NCI-H345 treated with DMSO at 0.1 percent for 48 hours (cell line): ENCODE data around the gene SLC15A4.
"Not testable (repeated sequence)": the region's sequence is repeated elsewhere in the genome, so short reads cannot be mapped to it uniquely, and the experiment has no call there.

Source experiments
- DNase-seq: peaks from one replicate; lab custom pipeline; 2025; ENCODE audit not compliant: unreplicated experiment; lab: John Stamatoyannopoulos, UW

The SLC15A4 gene

DNA sequence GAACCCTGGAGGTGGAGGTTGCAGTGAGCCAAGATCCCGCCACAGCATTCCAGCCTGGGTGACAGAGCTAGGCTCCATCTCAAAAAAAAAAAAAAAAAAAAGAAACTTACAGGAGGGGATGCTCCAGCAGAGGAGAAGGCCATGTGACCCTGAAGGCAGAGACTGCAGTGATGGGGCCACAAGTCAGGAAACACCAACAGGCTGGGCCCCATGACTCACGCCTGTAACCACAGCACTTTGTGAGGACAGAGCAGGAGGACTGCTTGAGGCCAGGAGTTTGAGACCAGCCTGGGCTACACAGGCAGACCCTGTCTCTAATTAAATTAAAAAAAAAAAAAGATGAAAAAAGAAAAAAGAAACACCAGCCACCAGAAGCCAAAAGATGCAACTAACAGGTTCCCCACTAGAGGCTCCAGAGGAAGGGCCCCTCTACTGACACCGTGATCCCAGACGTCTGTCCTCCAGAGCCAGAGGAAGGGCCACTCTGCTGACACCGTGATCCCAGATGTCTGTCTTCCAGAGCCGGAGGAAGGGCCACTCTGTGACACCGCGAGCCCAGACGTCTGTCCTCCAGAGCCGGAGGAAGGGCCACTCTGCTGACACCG lies 20.4 kb upstream of the SLC15A4 start:
- no peak for DNase-seq

DNA sequence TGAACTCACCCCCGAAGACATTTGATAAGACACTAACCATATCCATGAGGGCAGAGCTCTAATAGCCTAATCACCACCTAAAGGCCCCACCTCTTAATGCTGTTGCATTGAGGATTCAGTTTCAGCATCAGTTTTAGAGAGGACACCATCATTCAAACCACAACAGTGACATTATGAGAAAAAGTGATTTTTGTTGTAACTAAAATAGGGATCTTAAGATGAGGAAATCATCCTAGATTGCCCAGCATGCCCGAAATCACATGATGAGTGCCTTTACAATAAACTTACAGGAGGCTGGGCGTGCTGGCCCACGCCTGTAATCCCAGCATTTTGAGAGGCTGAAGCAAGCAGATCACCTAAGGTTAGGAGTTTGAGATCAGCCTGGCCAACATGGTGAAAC lies 19.8 kb upstream of the SLC15A4 start:
- DNase-seq = no peak

DNA sequence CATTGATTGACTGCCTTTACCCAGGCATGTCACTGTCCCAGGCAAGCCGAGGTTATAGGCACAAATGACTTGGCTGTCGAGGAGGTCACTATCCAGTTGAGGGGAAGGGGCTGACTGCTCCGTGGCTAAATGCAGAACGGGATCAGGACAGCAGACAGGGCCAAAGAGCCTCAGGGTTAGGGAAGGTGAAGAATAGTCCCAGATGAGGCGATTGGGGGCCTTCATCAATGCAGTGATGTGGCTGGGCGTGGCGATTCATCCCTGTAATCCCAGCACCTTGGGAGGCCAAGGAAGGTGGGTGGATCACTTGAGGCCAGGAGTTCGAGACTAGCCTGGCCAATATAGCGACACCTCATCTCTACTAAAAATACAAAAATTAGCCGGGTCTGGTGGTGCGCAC lies 18.8 kb upstream of the SLC15A4 start:
- no peak for DNase-seq

DNA sequence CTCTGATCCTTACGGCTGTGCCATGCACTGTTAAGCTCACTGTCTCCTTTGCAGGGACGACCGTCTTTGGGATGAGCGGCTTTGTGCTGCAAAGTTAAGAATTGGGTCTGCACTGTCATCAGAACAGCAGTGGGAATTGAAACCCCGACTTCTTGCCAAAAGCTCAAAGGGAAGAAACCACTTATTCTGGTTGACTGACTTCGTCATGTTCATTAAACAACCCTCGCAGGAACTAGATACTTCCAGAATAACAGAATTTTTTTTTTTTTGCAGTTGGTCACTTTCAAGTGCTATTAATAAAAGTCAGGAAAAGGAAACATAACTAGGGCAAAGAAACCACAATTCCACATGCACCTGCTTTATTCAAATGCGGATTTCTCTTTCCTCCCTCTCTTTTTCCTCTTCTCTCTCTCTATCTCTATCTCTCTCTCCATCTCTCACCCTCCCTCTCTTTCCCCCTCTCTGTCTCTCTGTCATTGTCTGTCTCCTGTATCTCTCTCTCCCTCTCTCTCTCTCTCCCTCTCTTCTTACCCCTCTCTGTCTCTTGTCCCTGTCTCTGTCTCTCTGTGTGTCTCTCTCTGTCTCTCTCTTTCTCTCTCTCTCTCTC lies 17.2 kb upstream of the SLC15A4 start:
- no peak for DNase-seq

DNA sequence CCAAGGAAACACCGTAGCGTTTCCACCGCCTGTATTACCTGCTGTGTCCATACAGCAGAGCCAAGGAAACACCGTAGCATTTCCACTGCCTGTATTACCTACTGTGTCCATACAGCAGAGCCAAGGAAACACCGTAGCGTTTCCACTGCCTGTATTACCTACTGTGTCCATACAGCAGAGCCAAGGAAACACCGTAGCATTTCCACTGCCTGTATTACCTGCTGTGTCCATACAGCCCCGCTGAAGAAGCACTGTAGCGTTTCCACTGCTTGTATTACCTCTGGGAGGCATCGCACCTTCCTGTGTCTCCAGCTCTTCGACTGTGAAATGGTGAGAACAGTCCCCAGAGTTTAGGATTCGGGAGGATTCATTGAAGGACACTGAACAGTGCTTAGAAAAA lies 16.1 kb upstream of the SLC15A4 start:
- not testable (repeated sequence) for DNase-seq

DNA sequence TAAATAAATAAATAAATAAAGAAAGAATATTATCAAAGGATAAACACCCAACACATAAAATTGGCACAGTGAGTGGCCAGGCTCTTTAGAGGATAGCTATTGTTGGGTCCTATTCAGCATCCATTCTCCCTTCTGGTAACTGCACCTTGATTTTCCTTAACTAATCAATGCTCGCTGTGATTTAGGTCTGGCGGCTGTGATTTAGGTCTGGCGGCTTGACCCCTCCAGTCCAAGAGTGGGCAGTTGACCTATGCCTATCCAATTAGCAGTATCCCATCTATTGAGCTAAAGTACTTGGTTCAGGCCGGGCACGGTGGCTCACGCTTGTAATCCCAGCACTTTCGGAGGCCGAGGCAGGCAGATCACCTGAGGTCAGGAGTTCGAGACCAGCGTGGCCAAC lies 9.7 kb upstream of the SLC15A4 start:
- no peak for DNase-seq

DNA sequence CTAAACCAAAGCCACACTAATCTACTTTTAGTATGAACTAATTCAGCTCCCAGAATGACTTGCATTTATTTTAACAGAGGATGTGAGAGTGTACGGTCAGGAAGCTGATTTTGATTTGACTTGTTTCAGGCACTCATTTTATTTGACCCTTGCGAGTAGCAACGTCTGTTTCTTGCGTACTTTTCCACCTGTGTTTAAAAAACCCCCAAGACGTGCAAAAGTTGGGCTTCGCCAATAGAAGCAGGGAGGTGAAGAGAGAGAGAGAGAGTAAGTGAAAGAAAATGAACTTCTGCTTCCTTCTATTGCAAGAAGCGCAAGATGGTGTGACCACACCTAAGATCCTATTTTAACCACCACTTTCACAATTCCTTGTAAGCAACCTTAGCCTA lies 6.7 kb upstream of the SLC15A4 start:
- no peak for DNase-seq

DNA sequence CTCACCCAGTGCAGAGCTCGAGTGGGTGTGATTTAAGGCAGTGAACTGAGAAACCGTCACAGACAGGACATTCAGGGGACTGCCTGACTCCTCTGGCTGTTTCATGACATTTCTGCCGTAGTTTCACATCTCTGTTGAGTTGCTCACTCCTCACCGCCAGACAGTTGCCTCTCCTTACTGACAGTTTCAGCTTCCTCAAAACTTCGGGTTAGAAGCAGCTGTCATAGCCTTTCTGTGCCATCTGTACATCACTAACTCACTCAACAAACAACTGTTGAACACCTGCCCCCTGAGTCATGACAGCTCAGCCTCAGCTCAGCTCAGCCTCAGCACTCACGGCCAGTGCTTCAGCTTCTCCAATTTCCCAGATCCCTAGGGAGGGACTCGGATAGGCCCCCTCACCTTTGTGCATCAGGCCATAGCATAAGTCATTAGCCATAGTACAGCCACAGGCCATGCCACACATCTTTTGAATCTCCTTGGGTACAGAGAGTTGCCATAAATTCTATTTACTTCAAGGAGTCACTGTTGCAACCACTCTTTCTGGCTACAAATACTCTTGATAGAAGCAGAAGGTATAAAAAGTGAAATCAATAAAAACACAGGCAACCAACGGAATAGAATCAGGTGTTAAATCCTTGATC lies 6.2 kb upstream of the SLC15A4 start:
- no peak for DNase-seq

DNA sequence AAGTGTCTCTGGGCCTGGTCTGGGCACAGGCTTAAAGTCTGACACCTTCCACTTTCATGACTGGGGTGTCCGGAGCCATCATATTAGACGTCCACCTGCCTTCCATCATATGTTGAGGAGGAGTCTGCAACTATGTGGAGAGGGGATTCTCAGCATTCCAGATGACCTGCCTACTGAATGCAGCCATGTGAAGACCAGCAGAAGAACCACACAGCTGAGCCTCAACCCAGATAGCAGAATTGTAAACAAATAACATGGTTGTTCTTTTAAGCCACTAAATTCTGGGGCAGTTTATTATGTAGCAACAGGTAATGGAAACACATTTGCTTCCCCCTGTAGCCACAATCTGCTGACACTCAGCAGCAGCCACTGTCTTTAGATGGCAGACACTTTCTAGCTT lies 4.0 kb upstream of the SLC15A4 start:
- no peak for DNase-seq

DNA sequence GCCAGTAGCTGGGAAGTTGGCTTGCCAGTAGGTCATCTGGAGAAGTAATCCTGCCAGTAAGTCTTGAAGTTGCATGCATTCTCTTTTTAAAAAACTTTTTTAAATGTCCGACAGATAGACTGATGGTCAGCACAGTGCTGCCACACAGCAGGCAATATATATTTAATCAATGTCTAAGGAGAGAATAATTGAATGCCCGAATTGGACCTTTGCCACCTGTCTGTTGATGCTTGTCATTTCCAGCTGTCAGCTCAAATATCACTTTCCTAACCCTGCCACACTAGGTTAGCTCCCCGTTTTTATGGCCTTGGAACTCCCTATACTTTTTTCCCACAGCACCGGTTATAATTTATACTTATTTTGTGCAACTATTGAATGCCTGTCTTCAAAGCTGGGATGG lies 2.1 kb upstream of the SLC15A4 start:
- no peak for DNase-seq

DNA sequence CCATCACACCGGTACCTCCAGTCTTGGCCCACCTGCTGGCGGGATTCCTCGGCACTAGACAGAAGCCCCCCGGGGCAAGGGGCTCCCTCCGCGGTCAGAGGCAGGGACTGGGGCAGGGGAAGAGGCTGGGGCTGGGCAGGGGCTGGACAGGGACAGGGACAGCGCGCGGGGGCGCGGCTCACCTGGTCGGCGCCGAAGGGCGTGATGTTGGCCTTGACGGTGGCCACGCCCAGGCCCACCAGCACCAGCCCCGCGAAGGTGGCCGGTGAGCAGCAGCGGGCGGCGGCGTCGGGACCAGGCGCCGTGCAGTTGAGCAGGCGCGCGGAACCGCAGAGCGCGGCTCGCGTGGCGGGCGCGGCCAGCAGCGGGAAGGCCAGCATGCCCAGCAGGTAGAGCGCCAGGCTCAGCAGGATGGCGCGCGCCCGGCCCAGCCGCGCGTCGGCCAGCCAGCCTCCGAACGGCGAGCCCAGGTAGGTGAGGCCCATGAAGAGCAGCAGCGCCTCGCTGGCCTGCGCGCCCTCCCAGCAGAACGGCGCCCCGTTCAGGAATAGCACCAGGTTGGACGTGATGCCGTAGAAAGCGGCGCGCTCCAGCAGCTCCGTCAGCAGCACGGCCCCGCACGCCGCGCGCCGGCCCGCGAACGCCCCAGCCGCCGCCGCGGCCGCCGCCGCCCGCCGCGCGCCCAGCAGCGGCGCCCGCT lies 392 bp downstream of the SLC15A4 start:
- no peak for DNase-seq

DNA sequence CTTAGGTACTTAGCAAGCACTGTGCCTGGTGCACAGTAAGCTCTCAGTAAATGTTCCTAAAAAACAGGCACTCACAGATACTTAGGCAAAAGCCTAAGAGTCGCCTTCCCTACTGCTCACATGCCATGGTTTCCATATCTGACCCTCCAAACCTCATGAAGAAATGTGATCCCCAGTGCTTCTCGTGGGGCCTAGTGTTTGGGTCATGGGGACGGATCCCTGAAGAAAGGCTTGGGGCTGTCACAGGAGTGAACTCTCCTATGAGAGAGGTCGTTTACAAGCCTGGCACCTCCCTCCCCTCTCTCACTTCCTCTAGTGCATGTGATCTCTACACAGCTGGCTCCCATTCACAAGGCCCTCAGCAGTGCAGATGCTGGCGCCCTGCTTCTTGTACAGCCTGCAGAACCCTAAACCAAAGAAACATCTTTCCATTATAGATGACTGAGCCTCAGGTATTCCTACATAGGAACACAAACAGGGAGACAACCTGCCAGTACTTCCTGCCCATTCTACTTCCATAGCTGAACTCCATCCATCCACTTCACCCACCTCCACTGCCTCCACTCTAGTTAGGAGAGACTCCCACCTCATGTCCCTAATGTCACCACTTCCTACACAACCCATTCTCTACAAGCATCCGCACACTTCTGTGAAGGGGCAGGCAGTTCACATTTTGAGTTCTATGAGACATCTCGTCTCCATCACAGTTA lies 2.9 kb downstream of the SLC15A4 start:
- no peak for DNase-seq

DNA sequence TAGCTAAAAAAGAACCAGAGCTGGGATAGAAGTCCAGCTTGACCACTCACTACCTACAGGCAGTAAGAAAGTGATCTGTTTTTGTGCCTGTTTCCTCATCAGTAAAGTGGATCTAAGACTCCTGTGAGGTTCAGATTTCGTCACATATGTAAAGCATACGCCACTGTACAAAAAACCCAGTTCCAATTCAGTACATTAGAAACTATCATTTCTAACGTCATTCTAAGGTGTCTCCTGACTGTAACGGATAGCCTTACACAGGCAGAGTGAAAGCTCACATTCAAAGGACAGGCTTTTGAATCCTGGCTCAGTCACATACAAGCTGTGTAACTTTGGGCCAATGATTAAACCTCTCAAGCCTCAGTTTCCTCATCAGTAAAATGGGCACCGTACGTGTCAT lies 3.5 kb downstream of the SLC15A4 start:
- no peak for DNase-seq

DNA sequence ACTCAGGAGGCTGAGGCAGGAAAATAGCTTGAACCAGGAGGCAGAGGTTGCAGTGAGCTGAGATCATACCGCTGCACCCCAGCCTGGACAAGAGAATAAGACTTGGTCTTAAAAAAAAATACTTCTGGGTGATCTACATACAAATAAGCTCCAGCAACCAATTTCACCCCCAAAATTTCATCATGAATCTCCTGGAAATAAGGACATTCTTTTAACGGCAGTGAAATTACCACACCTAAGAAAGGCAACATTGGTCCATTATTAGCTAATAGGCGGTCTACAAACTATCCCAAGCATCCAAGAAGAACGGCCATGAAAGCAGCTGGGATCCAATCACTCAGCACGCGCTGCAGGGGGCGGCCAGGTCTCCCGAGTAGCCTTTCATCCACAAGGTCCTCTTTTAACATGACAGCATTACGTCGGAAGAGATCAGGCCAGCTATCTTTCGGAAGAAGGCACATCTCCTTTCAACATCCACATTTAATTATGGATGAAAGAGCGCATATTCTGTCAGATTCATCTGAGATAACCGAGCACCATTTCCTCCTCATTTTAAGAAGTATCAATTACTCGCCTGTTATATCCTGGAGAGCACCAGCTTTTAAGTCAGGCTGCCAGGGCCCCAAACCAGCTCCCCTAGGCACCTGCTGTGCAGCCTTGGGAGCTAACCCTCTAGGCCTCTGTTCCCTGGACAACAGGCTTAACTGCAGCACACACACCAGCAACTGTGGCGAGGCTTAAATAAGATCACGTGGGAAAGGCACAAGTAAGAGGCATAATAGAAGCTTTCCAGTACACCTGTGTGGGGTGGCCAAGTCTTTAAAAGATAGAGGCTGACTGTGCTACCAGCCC lies 4.2 kb downstream of the SLC15A4 start:
- DNase-seq = no peak

DNA sequence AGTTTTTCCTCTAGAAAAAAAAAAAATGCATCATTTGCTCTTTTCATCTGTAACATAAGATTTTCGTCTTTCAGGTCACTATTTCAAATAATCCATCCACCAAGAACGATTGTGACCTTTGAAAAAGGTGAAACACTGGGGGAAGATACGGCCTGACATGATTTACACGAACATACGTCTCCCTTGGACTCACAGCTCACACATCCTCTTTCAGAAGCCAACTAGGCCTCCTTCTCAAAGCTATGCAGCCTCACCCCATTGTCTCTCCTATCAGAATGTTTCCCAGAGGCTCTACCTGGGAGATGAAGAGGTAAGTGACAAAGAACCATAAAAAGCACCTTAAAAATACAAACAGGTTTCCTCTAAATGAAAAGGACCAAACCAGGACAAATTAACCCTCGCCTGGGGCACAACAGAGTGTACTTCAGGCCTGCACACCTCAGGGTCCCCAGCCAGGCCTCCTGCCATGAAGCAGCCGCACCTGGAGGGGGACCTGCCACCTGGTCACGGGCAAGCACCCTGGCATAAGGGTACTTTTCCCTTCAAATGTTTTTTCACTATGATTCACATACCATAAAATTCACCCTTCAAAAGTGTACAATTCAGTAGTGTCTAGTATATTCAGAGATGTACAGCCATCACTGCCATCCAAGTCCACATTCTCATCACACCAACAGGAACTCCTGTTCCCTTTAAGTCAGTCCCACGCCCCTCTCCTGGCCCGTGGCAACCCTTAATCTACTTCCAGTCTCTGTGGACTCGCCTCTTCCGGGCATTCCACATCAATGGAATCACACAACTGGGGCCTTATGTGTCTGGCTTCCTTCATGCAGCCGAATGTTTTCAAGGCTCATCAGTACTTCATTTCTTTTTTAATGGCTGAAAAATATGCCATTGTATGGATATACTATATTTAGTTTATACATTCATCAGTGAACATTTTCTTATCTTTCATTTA lies 5.4 kb downstream of the SLC15A4 start:
- DNase-seq = no peak

DNA sequence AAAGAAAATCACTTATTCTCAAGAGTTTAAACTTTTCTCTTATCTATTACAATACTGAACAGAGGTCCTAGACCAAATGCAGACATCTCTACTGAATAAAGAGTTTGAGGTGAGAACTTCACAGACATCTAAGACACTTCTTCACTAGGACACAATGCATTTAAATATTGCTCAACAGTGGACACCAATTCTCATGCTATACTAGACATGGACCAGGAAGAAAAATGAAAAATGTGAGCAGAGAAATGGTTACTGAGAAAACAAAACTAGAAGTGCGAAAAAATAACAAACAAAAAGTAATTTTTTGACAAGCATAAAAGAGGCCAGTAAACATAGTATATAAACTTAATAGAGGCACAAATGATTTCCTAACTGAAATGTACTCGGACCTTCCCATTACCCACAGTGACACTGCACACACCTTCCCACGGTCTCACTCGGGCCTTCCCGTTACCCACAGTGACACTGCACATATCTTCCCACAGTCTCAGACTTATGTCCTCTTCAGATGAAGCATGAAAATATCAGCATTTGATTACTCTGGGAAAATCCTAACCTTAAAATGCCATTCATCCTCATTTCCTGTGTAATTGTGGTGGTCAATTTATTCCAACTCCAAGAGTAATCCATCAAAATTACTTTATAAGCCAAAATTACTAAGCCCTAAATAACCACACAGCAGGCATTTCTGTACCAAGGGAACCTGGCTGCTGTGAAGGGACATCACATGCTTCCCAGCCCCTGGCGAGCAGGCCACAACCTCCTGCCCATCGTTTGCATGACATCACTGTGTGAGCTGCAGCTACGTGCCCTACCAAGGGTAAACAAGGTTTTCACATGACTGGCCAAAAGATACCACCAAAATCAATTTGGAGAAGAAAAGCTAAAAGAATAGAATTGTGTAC lies 6.4 kb downstream of the SLC15A4 start:
- DNase-seq = no peak

DNA sequence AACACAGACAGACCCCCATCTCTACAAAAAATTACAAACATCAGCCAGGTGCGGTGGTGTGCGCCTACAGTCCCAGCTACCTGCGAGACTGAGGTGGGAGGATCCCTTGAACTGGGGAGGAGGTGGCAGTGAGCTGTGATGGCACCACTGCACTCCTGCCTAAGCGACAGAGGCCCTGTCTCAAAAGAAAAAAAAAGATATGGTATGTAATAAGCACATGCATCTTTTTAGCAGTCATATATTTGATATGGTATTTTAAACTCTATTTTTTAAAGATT lies 7.2 kb downstream of the SLC15A4 start:
- DNase-seq = no peak

DNA sequence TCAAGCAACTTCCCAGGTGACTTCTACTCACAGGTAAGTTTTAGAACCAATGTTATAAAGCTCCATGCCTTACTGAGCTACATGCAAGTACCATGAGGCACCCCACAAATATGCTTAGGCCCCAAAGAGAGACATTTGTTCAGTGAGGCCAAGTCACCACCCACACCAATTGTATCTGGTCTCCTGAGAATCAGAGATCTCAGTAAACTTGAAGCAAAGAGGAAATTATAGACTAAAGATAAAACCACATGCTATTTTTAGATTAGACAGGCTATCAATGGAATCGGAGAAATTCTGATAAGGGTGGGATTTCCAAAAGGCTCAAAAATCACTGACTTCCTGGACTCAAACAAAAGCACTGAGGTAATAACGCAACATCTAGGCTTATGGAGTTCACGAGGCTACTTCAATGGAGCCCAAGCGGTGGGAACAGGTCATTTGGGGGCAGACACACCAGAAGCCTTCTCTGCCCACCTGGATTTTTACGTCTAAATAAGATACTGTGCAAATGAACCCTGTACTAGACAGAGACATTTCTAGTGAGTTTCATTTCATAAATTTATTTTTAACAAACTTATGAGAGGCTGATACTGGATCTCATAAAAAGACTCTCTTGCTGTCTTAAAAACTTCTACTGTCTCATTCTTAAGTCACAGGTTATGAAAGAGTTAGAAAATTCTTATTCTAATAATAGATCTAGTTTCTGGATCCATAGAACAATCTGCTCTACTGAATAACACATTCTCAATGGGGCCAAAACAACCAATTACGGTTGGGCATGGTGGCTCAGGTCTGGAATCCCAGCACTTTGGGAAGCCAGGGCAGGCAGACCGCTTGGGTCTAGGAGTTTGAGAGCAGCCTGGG lies 7.7 kb downstream of the SLC15A4 start:
- no peak for DNase-seq
